GM18511 (cell line): ENCODE data around the gene SH2D4B.

Source experiments
- ATAC-seq: cut with Tn5 transposase; IDR thresholded peaks from one replicate; pipeline ENCODE4 v1.9.1; 2021; ENCODE audit warnings: mild to moderate bottlenecking, moderate library complexity; ENCODE audit not compliant: unreplicated experiment

The SH2D4B gene

GRCh38 chr10:80674809-80675208, 137.1 kb downstream of the SH2D4B start:
- no peak for ATAC-seq

- ATAC-seq, result no peak
These were observed 143.4 kb downstream of the SH2D4B start for GRCh38 chr10:80681142-80681541.

GRCh38 chr10:80684259-80684658, 146.6 kb downstream of the SH2D4B start:
- ATAC-seq, result peak; percentile 60

- ATAC-seq, result no peak
These were observed 147.7 kb downstream of the SH2D4B start for GRCh38 chr10:80685355-80685754.

- ATAC-seq, result no peak
These were observed 149.2 kb downstream of the SH2D4B start for GRCh38 chr10:80686734-80687475.

GRCh38 chr10:80687476-80687789, 149.7 kb downstream of the SH2D4B start:
- no peak for ATAC-seq

- no peak for ATAC-seq
These were observed 152.7 kb downstream of the SH2D4B start for GRCh38 chr10:80690434-80690833.

GRCh38 chr10:80691441-80691840, 153.7 kb downstream of the SH2D4B start:
- ATAC-seq, result no peak

- ATAC-seq, result no peak
These were observed 155.9 kb downstream of the SH2D4B start for GRCh38 chr10:80693565-80693964.

GRCh38 chr10:80694930-80695329, 157.2 kb downstream of the SH2D4B start:
- ATAC-seq, result no peak
